ENCODE measurements around the gene FAM200B.

DNA sequence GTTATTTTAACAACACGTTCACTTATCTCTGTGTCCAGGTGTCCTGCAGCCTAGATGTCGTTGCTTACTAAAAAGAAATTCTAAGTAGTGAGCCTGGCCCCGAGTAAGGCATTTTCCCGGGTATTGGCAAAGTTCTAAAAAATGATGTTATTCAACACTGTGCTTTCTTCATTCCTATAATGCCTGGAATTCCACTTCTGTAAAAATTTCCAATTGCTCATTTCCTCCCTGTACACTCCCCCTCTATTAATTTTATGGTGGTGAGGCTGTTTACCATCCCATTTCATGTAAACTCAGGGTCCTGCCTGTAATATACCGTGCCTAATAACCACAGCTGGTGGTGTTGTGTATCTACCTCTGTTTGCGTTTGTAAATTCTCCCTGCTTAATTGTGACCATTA is 35.5 kb downstream of the FAM200B start:
- TF ChIP-seq, protein P1, sequence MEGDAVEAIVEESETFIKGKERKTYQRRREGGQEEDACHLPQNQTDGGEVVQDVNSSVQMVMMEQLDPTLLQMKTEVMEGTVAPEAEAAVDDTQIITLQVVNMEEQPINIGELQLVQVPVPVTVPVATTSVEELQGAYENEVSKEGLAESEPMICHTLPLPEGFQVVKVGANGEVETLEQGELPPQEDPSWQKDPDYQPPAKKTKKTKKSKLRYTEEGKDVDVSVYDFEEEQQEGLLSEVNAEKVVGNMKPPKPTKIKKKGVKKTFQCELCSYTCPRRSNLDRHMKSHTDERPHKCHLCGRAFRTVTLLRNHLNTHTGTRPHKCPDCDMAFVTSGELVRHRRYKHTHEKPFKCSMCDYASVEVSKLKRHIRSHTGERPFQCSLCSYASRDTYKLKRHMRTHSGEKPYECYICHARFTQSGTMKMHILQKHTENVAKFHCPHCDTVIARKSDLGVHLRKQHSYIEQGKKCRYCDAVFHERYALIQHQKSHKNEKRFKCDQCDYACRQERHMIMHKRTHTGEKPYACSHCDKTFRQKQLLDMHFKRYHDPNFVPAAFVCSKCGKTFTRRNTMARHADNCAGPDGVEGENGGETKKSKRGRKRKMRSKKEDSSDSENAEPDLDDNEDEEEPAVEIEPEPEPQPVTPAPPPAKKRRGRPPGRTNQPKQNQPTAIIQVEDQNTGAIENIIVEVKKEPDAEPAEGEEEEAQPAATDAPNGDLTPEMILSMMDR (IDR thresholded peaks at IDR 0.05; ENCODE audit: low read depth, low read length, poor library complexity, severe bottlenecking): no peak
- no peak for TF ChIP-seq EZH2phosphoT487 (IDR thresholded peaks at IDR 0.05; ENCODE audit: borderline replicate concordance, low read length)
